ENCODE measurements around the gene SCGB1A1.

Gene SCGB1A1

GRCh38 chr11:62461740-62462507 lies 43.1 kb downstream of the SCGB1A1 start:
- TF ChIP-seq ZNF274 (IDR thresholded peaks at IDR 0.05; ENCODE audit: low read depth, low read length), result no peak
- no peak overlapping the region for H3K4me3 ChIP-seq (ENCODE audit: low read length)

GRCh38 chr11:62462508-62462892 lies 43.7 kb downstream of the SCGB1A1 start:
- no peak overlapping the region for H3K4me3 ChIP-seq (ENCODE audit: low read length)
- no peak for TF ChIP-seq ZNF274 (IDR thresholded peaks at IDR 0.05; ENCODE audit: low read depth, low read length)

- no peak overlapping the region for H3K4me3 ChIP-seq (ENCODE audit: low read length)
- TF ChIP-seq ZNF274 (IDR thresholded peaks at IDR 0.05; ENCODE audit: low read depth, low read length), result no peak
Observed at GRCh38 chr11:62463121-62463542, 44.3 kb downstream of the SCGB1A1 start.

- H3K4me3 ChIP-seq (ENCODE audit: low read length), result no peak overlapping the region
- no peak for TF ChIP-seq ZNF274 (IDR thresholded peaks at IDR 0.05; ENCODE audit: low read depth, low read length)
Observed at GRCh38 chr11:62464655-62465054, 45.8 kb downstream of the SCGB1A1 start.

- no peak for TF ChIP-seq ZNF274 (IDR thresholded peaks at IDR 0.05; ENCODE audit: low read depth, low read length)
- H3K4me3 ChIP-seq (ENCODE audit: low read length), result no peak overlapping the region
Observed at GRCh38 chr11:62466444-62466843, 47.6 kb downstream of the SCGB1A1 start.

- H3K4me3 ChIP-seq (ENCODE audit: low read length), result no peak overlapping the region
- no peak for TF ChIP-seq ZNF274 (IDR thresholded peaks at IDR 0.05; ENCODE audit: low read depth, low read length)
Observed at GRCh38 chr11:62468577-62468976, 49.7 kb downstream of the SCGB1A1 start.

- no peak for TF ChIP-seq ZNF274 (IDR thresholded peaks at IDR 0.05; ENCODE audit: low read depth, low read length)
- no peak overlapping the region for H3K4me3 ChIP-seq (ENCODE audit: low read length)
Observed at GRCh38 chr11:62471603-62472002, 52.8 kb downstream of the SCGB1A1 start.

- no peak for TF ChIP-seq ZNF274 (IDR thresholded peaks at IDR 0.05; ENCODE audit: low read depth, low read length)
- no peak overlapping the region for H3K4me3 ChIP-seq (ENCODE audit: low read length)
Observed at GRCh38 chr11:62472063-62472884, 53.4 kb downstream of the SCGB1A1 start.
